Inferior parietal cortex (tissue), 1 donor: Measurements from ENCODE around the gene ACP4.
"Not testable (repeated sequence)": the region's sequence is repeated elsewhere in the genome, so short reads cannot be mapped to it uniquely, and the experiment has no call there.

Experiments
- DNase-seq: peaks from one replicate; pipeline ENCODE4 v3.0.0-alpha.2; 2016; ENCODE audit errors: extremely low spot score

The ACP4 gene

GRCh38 chr19:50790396-50790795 is at the start of gene ACP4:
ACP4 (plus strand) TSS chr19:50790415; CDS start chr19:50790415, 0 bp downstream.
- no peak for DNase-seq

- no peak for DNase-seq
Observed at GRCh38 chr19:50741179-50741933, 48.9 kb upstream of the ACP4 start.

GRCh38 chr19:50743537-50743936 is 46.7 kb upstream of the ACP4 start:
- no peak for DNase-seq

- no peak for DNase-seq
Observed at GRCh38 chr19:50745221-50745620, 45.0 kb upstream of the ACP4 start.

- not testable (repeated sequence) for DNase-seq
Observed at GRCh38 chr19:50747141-50747540, 43.1 kb upstream of the ACP4 start.

GRCh38 chr19:50749490-50749889 is 40.7 kb upstream of the ACP4 start:
- no peak for DNase-seq

- DNase-seq, result no peak
Observed at GRCh38 chr19:50750010-50750409, 40.2 kb upstream of the ACP4 start.

GRCh38 chr19:50753879-50754278 is 36.3 kb upstream of the ACP4 start:
- DNase-seq, result no peak

GRCh38 chr19:50756244-50756643 is 34.0 kb upstream of the ACP4 start:
- DNase-seq, result not testable (repeated sequence)

- not testable (repeated sequence) for DNase-seq
Observed at GRCh38 chr19:50757624-50758023, 32.6 kb upstream of the ACP4 start.

- not testable (repeated sequence) for DNase-seq
Observed at GRCh38 chr19:50759076-50759475, 31.1 kb upstream of the ACP4 start.

- DNase-seq, result no peak
Observed at GRCh38 chr19:50759886-50760285, 30.3 kb upstream of the ACP4 start.

GRCh38 chr19:50761501-50761900 is 28.7 kb upstream of the ACP4 start:
- not testable (repeated sequence) for DNase-seq

GRCh38 chr19:50763521-50763920 is 26.7 kb upstream of the ACP4 start:
- DNase-seq, result not testable (repeated sequence)

- DNase-seq, result no peak
Observed at GRCh38 chr19:50764409-50764808, 25.8 kb upstream of the ACP4 start.

- DNase-seq, result not testable (repeated sequence)
Observed at GRCh38 chr19:50766746-50767145, 23.5 kb upstream of the ACP4 start.

GRCh38 chr19:50767263-50767662 is 23.0 kb upstream of the ACP4 start:
- not testable (repeated sequence) for DNase-seq

- no peak for DNase-seq
Observed at GRCh38 chr19:50768277-50768676, 21.9 kb upstream of the ACP4 start.

GRCh38 chr19:50770164-50770563 is 20.1 kb upstream of the ACP4 start, which contains the start of gene GPR32:
GPR32 (plus strand) TSS chr19:50770464; CDS start chr19:50770601, 137 bp downstream.
- not testable (repeated sequence) for DNase-seq

GRCh38 chr19:50770888-50771287 is 19.3 kb upstream of the ACP4 start:
- DNase-seq, result no peak

- peak; percentile 10 for DNase-seq
Observed at GRCh38 chr19:50772476-50772875, 17.7 kb upstream of the ACP4 start.

GRCh38 chr19:50772912-50773311 is 17.3 kb upstream of the ACP4 start:
- not testable (repeated sequence) for DNase-seq

- DNase-seq, result not testable (repeated sequence)
Observed at GRCh38 chr19:50773454-50773853, 16.8 kb upstream of the ACP4 start.

- DNase-seq, result no peak
Observed at GRCh38 chr19:50776131-50776530, 14.1 kb upstream of the ACP4 start.
